B cell (primary cell): ENCODE measurements around the gene PARD3B.

Experiments used
- EZH2 ChIP-seq: IDR thresholded peaks from 2 replicates; pipeline ENCODE4 v1.6.1; 2012; ENCODE audit warnings: borderline replicate concordance, low read depth, mild to moderate bottlenecking, moderate library complexity, low read length; ENCODE audit not compliant: insufficient read depth, poor library complexity, severe bottlenecking
- TF ChIP-seq, protein P1 (sequence below): fragments of 200-600 bp; IDR thresholded peaks from one replicate; pipeline ENCODE4 v1.8.0; 2022; ENCODE audit warnings: antibody characterized with exemption, mild to moderate bottlenecking

DNA sequence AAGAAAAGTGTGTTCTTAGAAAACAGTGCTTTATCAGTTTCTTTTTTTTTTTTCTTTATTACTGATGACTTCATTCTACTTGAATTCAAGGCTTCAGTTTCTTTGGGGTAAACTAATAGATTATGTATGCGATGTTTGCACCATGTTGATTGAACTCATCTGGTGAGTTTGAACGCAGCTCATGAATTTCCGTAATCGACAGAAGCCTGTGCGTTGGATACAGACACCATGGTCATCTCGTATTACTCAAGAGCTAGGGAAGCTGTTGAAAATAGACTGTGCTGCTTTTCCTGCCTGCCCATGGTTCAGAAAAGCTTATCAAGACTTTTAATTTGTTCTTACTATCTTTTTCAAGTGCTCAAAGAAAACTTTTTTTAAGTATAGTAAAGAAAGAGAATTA lies 951.5 kb downstream of the PARD3B start:
- TF ChIP-seq, protein P1, sequence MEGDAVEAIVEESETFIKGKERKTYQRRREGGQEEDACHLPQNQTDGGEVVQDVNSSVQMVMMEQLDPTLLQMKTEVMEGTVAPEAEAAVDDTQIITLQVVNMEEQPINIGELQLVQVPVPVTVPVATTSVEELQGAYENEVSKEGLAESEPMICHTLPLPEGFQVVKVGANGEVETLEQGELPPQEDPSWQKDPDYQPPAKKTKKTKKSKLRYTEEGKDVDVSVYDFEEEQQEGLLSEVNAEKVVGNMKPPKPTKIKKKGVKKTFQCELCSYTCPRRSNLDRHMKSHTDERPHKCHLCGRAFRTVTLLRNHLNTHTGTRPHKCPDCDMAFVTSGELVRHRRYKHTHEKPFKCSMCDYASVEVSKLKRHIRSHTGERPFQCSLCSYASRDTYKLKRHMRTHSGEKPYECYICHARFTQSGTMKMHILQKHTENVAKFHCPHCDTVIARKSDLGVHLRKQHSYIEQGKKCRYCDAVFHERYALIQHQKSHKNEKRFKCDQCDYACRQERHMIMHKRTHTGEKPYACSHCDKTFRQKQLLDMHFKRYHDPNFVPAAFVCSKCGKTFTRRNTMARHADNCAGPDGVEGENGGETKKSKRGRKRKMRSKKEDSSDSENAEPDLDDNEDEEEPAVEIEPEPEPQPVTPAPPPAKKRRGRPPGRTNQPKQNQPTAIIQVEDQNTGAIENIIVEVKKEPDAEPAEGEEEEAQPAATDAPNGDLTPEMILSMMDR, result no peak
- TF ChIP-seq EZH2, result no peak
